Activated B cell treated with CpG ODN at 0.5 μM for 24 hours (primary cell): ENCODE results near the gene PGS1. TPM values are rescaled to one million over a fixed set of nuclear protein-coding genes. Genes with fewer than 3 reads are reported as not detected.

ENCODE experiments used
- ATAC-seq: fragments of 200-7000 bp; cut with Tn5 transposase; one replicate; pipeline ENCODE4 v1.10.0; 2021; ENCODE audit warnings: low read depth, mild to moderate bottlenecking, moderate library complexity
- CTCF ChIA-PET: fragments of 350-600 bp; sonication (Branson Sonifier 250); formaldehyde crosslinking; loops from one replicate; lab custom pipeline; 2021; ENCODE audit warnings: antibody characterized with exemption; lab: Charles Lee
- POLR2A ChIA-PET: fragments of 350-600 bp; sonication (Branson Sonifier 250); formaldehyde crosslinking; loops from one replicate; lab custom pipeline; 2021; ENCODE audit warnings: antibody characterized with exemption; lab: Charles Lee
- DNase-seq: peaks from one replicate; pipeline ENCODE4 v3.0.0; 2022
- H3K27ac Mint-ChIP-seq: one replicate; pipeline ENCODE4 v1.8.0; 2020; ENCODE audit warnings: mixed read lengths
- H3K27me3 Mint-ChIP-seq: one replicate; pipeline ENCODE4 v1.8.0; 2021; ENCODE audit warnings: mixed read lengths
- H3K36me3 Mint-ChIP-seq: one replicate; pipeline ENCODE4 v1.8.0; 2021; ENCODE audit warnings: low read depth, mixed read lengths
- H3K4me1 Mint-ChIP-seq: one replicate; pipeline ENCODE4 v1.8.0; 2021; ENCODE audit warnings: mixed read lengths
- H3K4me3 Mint-ChIP-seq: one replicate; pipeline ENCODE4 v1.8.0; 2020; ENCODE audit warnings: mild to moderate bottlenecking, mixed read lengths
- H3K9me3 Mint-ChIP-seq: one replicate; pipeline ENCODE4 v1.8.0; 2020; ENCODE audit warnings: mixed read lengths
- intact Hi-C: fragments of 100-400 bp; cut with micrococcal nuclease; formaldehyde crosslinking; loops from one replicate; pipeline ENCODE4 v1.15.1; 2024
- total RNA-seq: library from RNA; stranded (reverse); gene quantifications from 2 replicates; pipeline ENCODE4 v1.2.3, GENCODE V29; 2022
- TF ChIP-seq, protein P1 (sequence below): fragments of 200-600 bp; IDR thresholded peaks from one replicate; pipeline ENCODE4 v1.8.0; 2022; ENCODE audit warnings: antibody characterized with exemption, mild to moderate bottlenecking

PGS1 gene
- total RNA-seq, 1 donor from 2014 or later: 76.1 TPM

DNA sequence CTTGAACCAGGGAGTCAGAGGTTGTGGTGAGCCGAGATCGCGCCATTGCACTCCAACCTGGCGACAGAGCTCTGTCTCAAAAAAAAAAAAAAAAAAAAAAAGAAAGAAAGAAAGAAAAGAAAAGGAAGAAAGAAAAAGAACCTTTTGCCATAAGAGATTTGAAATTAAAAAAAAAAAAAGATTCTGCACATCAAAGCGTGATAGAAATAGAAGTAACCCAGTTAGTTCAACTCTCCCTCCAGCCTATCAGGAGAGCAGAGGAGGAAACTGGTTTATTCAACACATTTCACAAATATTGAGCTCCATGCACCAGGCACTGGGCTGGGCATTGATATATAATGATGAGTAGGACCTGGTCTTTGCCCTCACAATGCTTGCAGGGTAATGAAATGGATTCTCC is 16.2 kb upstream of the PGS1 start:
- CTCF ChIA-PET: interaction anchor here (0.9 to 3.2 kb wide), 3 partner anchors 26 to 59 kb away, joined by 4 to 50 read pairs (median 4); no protein-coding TSS in a partner anchor
- H3K4me3 Mint-ChIP-seq: no peak overlapping the region
- TF ChIP-seq, protein P1, sequence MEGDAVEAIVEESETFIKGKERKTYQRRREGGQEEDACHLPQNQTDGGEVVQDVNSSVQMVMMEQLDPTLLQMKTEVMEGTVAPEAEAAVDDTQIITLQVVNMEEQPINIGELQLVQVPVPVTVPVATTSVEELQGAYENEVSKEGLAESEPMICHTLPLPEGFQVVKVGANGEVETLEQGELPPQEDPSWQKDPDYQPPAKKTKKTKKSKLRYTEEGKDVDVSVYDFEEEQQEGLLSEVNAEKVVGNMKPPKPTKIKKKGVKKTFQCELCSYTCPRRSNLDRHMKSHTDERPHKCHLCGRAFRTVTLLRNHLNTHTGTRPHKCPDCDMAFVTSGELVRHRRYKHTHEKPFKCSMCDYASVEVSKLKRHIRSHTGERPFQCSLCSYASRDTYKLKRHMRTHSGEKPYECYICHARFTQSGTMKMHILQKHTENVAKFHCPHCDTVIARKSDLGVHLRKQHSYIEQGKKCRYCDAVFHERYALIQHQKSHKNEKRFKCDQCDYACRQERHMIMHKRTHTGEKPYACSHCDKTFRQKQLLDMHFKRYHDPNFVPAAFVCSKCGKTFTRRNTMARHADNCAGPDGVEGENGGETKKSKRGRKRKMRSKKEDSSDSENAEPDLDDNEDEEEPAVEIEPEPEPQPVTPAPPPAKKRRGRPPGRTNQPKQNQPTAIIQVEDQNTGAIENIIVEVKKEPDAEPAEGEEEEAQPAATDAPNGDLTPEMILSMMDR: no peak

DNA sequence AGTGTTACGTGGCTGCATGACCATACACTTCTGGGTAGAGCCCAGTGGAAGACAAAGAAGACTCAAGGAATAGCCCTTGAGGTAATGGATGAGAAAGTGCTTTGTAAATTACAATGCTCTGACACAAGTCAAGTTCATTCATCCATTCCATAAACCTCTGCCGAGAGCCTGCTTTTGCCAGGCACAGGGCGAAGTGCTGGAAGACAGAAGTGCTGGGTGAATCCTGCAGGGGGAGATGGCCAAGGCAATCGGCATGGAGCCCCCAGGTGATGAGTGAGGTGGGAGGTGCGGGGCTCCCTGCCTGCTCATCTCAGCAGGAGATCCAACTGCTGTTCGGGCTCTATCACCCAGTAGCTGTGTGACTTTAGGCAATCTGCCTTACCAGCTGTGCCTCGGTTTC is 15.8 kb upstream of the PGS1 start:
- CTCF ChIA-PET: interaction anchor here (0.9 to 3.2 kb wide), 3 partner anchors 26 to 59 kb away, joined by 4 to 50 read pairs (median 4); no protein-coding TSS in a partner anchor
- no peak overlapping the region for H3K4me3 Mint-ChIP-seq
- H3K36me3 Mint-ChIP-seq: peaks cover 15% of the 10 kb centered on the region
- TF ChIP-seq, protein P1: no peak
- H3K9me3 Mint-ChIP-seq: no peaks in the 10 kb centered on the region
- ATAC-seq: no peak
- intact Hi-C loops: no loop called here
- H3K4me1 Mint-ChIP-seq: peaks cover 23% of the 10 kb centered on the region
- POLR2A ChIA-PET: interaction anchor here (0.6 kb wide), 1 partner anchor 214 kb away, joined by 3 read pairs; no protein-coding TSS in a partner anchor
- H3K27me3 Mint-ChIP-seq: peaks cover 13% of the 10 kb centered on the region
- H3K27ac Mint-ChIP-seq: no peak overlapping the region
- DNase-seq: no peak

More for the DNA sequence above, 16.2 kb upstream of the PGS1 start:
- Mint-ChIP-seq H3K36me3 (peaks cover 19% of the 10 kb centered on the region), H3K27me3 (peaks cover 13% of the 10 kb centered on the region), H3K9me3 (no peaks in the 10 kb centered on the region), H3K27ac (no peak overlapping the region), H3K4me1 (peaks cover 28% of the 10 kb centered on the region)
- POLR2A ChIA-PET: no interaction called here
- no peak for ATAC-seq
- intact Hi-C loops: no loop called here
- no peak for DNase-seq

DNA sequence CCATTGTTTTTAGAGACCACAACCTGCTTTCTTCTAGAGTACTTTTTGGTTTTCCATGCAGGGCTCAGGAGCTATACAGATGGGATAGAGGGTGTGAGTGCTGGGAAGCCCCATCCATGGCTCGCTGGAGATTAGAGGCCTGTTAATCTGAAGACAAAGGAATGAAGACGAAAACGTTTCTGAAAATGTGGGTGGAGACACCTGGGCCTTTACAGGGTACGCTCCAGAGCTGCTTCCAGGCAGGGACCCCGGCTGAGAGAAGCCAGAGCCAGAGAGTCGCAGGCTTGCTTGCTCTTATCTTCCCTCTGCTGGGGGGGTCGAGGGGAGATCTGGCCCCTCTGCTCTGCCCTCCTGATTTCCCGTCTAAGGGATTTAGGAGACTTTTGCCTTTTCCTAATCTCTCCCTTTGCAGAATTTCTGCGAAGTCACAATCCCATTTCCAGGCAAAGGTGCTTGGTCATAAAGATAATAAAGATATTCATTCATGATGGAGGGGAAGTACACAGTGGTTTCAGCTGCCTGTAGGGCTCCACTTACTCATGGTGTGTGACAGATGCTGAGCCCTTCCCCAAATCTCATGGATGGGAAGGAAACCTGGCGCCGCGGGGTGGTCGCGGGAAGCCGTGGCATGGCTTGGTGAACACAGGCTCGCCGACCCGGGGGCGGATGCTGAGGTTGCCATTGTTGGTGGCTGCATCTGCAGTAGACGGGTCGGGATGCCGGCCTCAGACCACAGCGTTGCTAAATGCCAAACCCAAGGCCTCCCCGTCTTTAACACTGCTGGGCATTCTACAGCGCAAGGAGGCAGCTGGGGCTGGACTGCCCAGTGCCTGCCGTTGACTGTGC is 13.8 kb upstream of the PGS1 start:
- Mint-ChIP-seq H3K4me1 (peaks cover 14% of the 10 kb centered on the region), H3K36me3 (peaks cover under 1% of the 10 kb centered on the region), H3K27ac (no peak overlapping the region), H3K9me3 (no peaks in the 10 kb centered on the region), H3K4me3 (no peak overlapping the region), H3K27me3 (peaks cover 13% of the 10 kb centered on the region)
- ChIA-PET CTCF (interaction anchor here (0.6 to 1.7 kb wide), 2 partner anchors 31 to 57 kb away, joined by 3 to 17 read pairs; no protein-coding TSS in a partner anchor), POLR2A (interaction anchor here (0.6 to 1.5 kb wide), 4 partner anchors 8 to 117 kb away, joined by 3 to 4 read pairs (median 4); no protein-coding TSS in a partner anchor)
- no peak for ATAC-seq
- TF ChIP-seq, protein P1: no peak
- intact Hi-C loops: loop anchor here (1.0 kb wide), 1 partner anchor 58 kb away; no protein-coding TSS in a partner anchor
- no peak for DNase-seq

DNA sequence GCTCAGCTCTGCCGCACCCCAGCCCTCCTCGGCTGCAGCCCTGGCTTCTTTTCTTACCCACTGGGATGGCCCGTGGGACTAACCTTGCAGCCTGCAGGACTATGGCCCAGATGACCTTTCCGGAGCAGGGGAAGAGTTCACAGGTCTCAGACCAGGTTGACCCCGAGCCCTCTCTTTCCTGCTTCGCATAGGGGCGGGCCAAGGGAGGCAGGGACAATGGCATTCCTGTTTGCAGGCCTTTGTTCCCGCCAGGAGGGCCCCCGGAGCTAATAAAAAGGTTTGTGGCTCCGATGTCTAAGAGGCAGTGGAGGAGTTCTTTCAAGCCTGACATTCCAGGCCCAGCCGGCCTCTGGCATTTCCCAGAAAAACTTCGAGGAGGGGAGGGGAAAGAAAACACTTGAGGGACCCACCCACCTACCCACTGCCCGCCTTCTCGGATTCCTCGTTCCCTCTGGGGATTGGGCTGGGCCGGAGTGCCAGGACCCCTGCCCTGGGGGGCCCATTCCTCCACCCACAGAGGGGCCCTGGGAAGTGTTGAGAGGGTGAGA is 12.8 kb upstream of the PGS1 start:
- no peaks in the 10 kb centered on the region for H3K9me3 Mint-ChIP-seq
- ATAC-seq: no peak
- CTCF ChIA-PET: no interaction called here
- peaks cover 13% of the 10 kb centered on the region for H3K27me3 Mint-ChIP-seq
- no peak for DNase-seq
- peaks cover 14% of the 10 kb centered on the region for H3K4me1 Mint-ChIP-seq
- H3K27ac Mint-ChIP-seq: no peak overlapping the region
- intact Hi-C loops: no loop called here
- H3K36me3 Mint-ChIP-seq: no peaks in the 10 kb centered on the region
- TF ChIP-seq, protein P1: no peak
- POLR2A ChIA-PET: interaction anchor here (1.1 kb wide), 1 partner anchor 9 kb away, joined by 4 read pairs; no protein-coding TSS in a partner anchor
- H3K4me3 Mint-ChIP-seq: no peak overlapping the region
